ENCODE results near the gene TAMALIN.

TAMALIN gene

GRCh38 chr12:52037248-52037861 is 30.6 kb downstream of the TAMALIN start:
- DNase-seq (ENCODE audit: low read depth), result no peak

- DNase-seq (ENCODE audit: low read depth), result no peak
Measured at GRCh38 chr12:52038447-52038846, 31.7 kb downstream of the TAMALIN start.

GRCh38 chr12:52041035-52041434 is 34.3 kb downstream of the TAMALIN start:
- DNase-seq (ENCODE audit: low read depth), result no peak

GRCh38 chr12:52041695-52042123 is 35.0 kb downstream of the TAMALIN start:
- DNase-seq (ENCODE audit: low read depth), result no peak

GRCh38 chr12:52042706-52043385 is 36.1 kb downstream of the TAMALIN start:
- DNase-seq (ENCODE audit: low read depth), result no peak

- no peak for DNase-seq (ENCODE audit: low read depth)
Measured at GRCh38 chr12:52043386-52044212, 36.9 kb downstream of the TAMALIN start.

- DNase-seq (ENCODE audit: low read depth), result peak; percentile 93
Measured at GRCh38 chr12:52044292-52044983, 37.7 kb downstream of the TAMALIN start.

- DNase-seq (ENCODE audit: low read depth), result no peak
Measured at GRCh38 chr12:52045794-52046199, 39.1 kb downstream of the TAMALIN start.

- DNase-seq (ENCODE audit: low read depth), result no peak
Measured at GRCh38 chr12:52046859-52047258, 40.1 kb downstream of the TAMALIN start.

- DNase-seq (ENCODE audit: low read depth), result no peak
Measured at GRCh38 chr12:52049286-52049685, 42.5 kb downstream of the TAMALIN start.

- no peak for DNase-seq (ENCODE audit: low read depth)
Measured at GRCh38 chr12:52049688-52050087, 42.9 kb downstream of the TAMALIN start.

- DNase-seq (ENCODE audit: low read depth), result no peak
Measured at GRCh38 chr12:52050116-52050757, 43.5 kb downstream of the TAMALIN start.

GRCh38 chr12:52050758-52051541 is 44.2 kb downstream of the TAMALIN start, which contains the start of gene NR4A1:
TSS of gene NR4A1 (plus strand) at chr12:52051442. CDS start at chr12:52054329, 2,887 bp downstream.
- peak; percentile 90 for DNase-seq (ENCODE audit: low read depth)

GRCh38 chr12:52052468-52053186 is 45.9 kb downstream of the TAMALIN start:
- no peak for DNase-seq (ENCODE audit: low read depth)

GRCh38 chr12:52053536-52054209 is 46.9 kb downstream of the TAMALIN start:
- no peak for DNase-seq (ENCODE audit: low read depth)

GRCh38 chr12:52054231-52054832 is 47.6 kb downstream of the TAMALIN start:
- no peak for DNase-seq (ENCODE audit: low read depth)

GRCh38 chr12:52054833-52055730 is 48.3 kb downstream of the TAMALIN start:
- no peak for DNase-seq (ENCODE audit: low read depth)

Data from stromal cell of bone marrow (primary cell).